ENCODE measurements around the gene RPL13.

The RPL13 gene

DNA sequence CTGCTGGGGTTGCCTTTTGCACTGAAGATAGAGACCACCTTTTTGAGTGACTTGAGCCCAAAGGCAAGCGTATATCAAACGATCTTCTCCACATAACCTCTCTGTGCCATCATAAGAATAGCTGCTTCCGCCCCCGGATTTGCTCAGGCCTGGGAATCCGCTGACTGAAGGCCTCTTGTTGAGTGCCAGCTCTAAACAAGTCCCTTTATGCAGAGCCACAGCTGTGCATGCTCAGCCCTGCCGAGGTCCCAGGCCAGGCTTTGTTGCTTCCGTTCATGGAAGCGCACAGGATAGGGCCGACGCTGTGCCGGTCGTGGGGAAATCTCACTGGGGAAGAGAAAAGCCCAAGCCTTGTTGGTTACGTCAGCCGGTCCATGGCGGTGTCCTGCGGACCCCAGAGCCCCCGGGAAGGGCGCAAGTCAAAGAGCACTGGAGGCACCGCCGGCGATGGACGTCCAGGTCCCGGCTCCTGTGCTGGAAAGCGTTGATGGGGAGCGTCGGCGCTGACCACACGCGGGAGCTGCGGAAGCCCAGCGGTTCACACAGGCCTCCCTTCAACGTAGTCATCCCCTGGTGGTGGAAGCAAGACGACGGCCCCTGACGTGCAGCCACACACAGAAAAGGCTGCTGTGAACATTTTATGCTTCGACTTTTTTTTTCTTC is 23.5 kb upstream of the RPL13 start:
- TF ChIP-seq, protein P1, sequence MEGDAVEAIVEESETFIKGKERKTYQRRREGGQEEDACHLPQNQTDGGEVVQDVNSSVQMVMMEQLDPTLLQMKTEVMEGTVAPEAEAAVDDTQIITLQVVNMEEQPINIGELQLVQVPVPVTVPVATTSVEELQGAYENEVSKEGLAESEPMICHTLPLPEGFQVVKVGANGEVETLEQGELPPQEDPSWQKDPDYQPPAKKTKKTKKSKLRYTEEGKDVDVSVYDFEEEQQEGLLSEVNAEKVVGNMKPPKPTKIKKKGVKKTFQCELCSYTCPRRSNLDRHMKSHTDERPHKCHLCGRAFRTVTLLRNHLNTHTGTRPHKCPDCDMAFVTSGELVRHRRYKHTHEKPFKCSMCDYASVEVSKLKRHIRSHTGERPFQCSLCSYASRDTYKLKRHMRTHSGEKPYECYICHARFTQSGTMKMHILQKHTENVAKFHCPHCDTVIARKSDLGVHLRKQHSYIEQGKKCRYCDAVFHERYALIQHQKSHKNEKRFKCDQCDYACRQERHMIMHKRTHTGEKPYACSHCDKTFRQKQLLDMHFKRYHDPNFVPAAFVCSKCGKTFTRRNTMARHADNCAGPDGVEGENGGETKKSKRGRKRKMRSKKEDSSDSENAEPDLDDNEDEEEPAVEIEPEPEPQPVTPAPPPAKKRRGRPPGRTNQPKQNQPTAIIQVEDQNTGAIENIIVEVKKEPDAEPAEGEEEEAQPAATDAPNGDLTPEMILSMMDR (IDR thresholded peaks at IDR 0.05) = no peak
- TF ChIP-seq ZFX (IDR thresholded peaks at IDR 0.05; ENCODE audit: borderline replicate concordance) = no peak
- no peak overlapping the region for H3K27ac ChIP-seq

DNA sequence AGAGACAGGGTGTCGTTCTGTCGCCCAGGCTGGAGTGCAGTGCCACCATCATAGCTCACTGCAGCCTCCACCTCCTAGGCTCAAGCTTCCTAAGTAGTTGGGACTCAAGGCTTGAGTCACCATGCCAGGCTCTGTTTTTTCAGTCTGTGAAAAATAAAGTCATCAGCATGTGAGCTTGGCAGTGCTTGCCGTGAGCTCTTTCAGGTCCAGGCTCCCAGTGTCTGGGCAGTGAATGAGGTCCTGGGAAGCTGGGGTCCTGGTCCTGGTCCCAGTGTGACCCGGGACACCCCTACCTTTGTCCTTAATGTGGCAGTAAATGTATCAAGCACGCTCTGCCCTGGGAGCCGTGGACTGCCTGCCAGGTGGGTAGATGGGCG is 22.9 kb upstream of the RPL13 start:
- no peak overlapping the region for H3K27ac ChIP-seq
- TF ChIP-seq ZFX (IDR thresholded peaks at IDR 0.05; ENCODE audit: borderline replicate concordance) = no peak
- TF ChIP-seq, protein P1 (IDR thresholded peaks at IDR 0.05) = no peak

DNA sequence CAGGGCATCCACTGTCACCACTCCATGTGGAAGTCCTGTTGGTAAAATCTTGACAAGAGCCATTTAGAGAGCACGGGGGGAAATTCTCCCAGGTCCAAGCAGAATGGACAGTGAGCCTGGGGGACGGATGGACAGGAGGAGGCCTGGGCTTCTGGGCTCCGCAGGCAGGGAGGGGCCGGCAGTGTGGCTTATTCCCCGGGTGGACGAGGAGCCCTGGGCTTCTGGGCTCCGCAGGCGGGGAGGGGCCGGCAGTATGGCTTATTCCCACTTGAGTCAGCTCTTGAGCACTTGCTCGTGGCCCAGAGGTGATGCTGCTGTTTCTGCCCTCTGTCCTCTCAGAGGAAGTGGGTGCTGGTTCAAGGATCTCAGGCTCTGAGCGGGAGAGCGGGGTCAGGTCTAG is 22.2 kb upstream of the RPL13 start:
- TF ChIP-seq, protein P1 (IDR thresholded peaks at IDR 0.05) = no peak
- no peak for TF ChIP-seq ZFX (IDR thresholded peaks at IDR 0.05; ENCODE audit: borderline replicate concordance)
- H3K27ac ChIP-seq = no peak overlapping the region

DNA sequence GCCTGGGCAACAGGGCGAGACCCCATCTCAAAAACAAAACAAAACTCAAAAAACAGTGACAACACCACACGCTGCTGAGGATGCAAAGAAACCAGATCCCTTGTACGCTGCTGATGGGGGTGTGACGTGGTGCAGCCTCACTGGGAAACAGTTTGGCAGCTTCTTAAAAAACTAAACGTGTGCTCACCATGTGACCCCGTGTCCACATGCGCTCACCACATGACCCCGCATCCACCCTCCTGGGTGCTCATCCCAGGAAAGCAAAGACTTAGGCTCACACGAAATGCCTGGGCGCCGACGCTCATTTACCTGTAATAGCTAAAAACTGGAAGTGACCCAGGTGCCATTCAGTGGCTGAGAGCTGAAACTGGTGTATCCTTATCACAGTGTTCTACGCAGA is 19.9 kb upstream of the RPL13 start:
- TF ChIP-seq ZFX (IDR thresholded peaks at IDR 0.05; ENCODE audit: borderline replicate concordance) = no peak
- TF ChIP-seq, protein P1 (IDR thresholded peaks at IDR 0.05) = no peak
- H3K27ac ChIP-seq = no peak overlapping the region

DNA sequence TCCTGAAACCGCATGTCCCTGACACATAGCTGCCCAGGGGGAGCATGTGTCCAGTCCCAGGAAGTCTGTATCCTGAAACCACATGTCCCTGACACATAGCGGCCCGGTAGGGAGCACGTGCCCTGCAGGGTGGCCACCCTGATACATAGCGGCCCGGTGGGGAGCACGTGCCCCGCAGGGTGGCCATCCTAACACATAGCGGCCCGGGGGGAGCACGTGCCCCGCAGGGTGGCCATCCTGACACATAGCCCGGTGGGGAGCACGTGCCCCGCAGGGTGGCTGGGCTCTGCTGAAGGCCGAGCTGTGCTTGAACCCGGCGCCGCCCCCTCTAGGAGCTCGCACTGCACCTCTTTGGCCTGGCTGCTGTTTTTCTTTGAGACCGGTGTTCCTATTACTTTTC is 18.7 kb upstream of the RPL13 start:
- no peak overlapping the region for H3K27ac ChIP-seq
- TF ChIP-seq, protein P1 (IDR thresholded peaks at IDR 0.05) = no peak
- TF ChIP-seq ZFX (IDR thresholded peaks at IDR 0.05; ENCODE audit: borderline replicate concordance) = no peak

DNA sequence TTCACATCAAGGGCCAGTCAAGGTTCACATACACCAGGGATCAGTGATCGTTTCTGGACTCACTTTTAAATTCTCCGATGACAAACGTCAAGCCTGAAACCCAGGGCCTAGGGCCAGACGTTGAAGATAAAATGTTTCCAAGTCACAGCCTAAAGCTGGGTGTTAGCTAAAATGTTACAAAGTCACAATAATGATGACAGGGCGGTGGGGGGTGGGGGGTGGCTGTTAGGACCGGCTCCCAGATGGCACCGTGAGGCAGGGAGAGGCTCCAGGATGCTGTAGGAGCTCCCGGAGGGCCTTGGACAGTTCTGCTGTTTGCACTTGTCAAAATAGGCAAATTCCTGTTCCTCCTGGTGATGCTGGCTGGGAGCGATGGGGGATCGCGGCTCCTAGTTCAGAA is 16.4 kb upstream of the RPL13 start:
- no peak for TF ChIP-seq ZFX (IDR thresholded peaks at IDR 0.05; ENCODE audit: borderline replicate concordance)
- TF ChIP-seq, protein P1 (IDR thresholded peaks at IDR 0.05) = no peak
- H3K27ac ChIP-seq = no peak overlapping the region

DNA sequence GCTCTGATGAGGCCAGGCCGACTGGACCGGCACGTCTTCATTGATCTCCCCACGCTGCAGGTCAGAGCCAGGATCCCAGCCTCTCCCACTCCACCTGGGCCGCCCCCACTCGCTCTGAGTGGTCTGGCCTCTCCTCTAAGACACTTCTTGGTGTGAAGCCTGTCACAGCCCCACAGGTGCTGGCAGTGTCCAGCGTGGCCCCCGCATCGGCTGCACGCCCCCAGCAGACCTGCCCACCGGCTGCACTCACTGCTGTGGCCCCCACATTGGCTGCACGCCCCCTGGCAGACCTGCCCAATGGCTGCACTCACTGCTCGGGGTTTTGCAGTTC is 15.8 kb upstream of the RPL13 start:
- TF ChIP-seq, protein P1 (IDR thresholded peaks at IDR 0.05) = no peak
- TF ChIP-seq ZFX (IDR thresholded peaks at IDR 0.05; ENCODE audit: borderline replicate concordance) = no peak

More for the DNA sequence above, 15.8 kb upstream of the RPL13 start:
- no peak overlapping the region for H3K27ac ChIP-seq

All from 22Rv1 (cell line).